Measurements from ENCODE around the gene ADO. TPM values are rescaled to one million over a fixed set of nuclear protein-coding genes. Genes with fewer than 3 reads are reported as not detected.

ADO gene
- total and polyA plus RNA-seq, 9 of the 15 experiments (the other 6 are each of a cell fraction or from before 2014, with no cell fraction given) = 3.0 to 20.0 (median 16.1) TPM

DNA sequence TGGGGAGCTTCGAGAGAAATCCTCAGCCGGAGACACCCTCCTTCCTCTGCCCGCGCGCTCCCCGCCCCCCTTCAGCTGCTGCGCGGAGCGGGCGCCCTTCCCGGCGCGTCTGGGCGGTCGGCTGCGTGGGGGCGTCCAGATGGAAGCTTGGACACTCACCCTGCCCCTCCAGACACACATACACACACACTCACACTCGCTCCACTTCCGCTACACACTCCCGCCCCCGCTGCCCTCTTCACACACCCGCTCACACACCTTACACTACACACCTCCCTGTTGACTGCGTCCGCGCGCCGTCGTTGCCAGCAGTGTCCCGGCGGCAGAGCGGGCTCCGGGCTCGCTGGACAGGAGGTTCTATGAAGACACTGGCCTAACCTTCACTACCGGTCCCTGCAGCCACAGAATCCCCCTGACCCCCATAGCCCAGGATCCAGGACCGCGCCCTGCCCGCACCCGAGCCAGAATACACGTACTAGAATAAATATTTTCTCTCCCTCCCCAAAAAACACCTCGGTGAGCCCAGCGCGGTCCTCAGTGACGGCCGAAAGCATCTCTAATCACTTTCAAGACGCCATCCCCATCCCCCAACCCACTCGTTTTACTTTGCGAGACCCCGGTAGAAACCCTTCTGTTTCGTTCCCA, 12.7 kb downstream of the ADO start (continued):
- TF ChIP-seq, protein P1, sequence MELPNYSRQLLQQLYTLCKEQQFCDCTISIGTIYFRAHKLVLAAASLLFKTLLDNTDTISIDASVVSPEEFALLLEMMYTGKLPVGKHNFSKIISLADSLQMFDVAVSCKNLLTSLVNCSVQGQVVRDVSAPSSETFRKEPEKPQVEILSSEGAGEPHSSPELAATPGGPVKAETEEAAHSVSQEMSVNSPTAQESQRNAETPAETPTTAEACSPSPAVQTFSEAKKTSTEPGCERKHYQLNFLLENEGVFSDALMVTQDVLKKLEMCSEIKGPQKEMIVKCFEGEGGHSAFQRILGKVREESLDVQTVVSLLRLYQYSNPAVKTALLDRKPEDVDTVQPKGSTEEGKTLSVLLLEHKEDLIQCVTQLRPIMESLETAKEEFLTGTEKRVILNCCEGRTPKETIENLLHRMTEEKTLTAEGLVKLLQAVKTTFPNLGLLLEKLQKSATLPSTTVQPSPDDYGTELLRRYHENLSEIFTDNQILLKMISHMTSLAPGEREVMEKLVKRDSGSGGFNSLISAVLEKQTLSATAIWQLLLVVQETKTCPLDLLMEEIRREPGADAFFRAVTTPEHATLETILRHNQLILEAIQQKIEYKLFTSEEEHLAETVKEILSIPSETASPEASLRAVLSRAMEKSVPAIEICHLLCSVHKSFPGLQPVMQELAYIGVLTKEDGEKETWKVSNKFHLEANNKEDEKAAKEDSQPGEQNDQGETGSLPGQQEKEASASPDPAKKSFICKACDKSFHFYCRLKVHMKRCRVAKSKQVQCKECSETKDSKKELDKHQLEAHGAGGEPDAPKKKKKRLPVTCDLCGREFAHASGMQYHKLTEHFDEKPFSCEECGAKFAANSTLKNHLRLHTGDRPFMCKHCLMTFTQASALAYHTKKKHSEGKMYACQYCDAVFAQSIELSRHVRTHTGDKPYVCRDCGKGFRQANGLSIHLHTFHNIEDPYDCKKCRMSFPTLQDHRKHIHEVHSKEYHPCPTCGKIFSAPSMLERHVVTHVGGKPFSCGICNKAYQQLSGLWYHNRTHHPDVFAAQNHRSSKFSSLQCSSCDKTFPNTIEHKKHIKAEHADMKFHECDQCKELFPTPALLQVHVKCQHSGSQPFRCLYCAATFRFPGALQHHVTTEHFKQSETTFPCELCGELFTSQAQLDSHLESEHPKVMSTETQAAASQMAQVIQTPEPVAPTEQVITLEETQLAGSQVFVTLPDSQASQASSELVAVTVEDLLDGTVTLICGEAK (IDR thresholded peaks at IDR 0.05) = peak; percentile 56; the same call in 1 of the 2 replicates
- TF ChIP-seq, protein P1 (CRISPR knock-in tag; IDR thresholded peaks at IDR 0.05) = no peak
- TF ChIP-seq MYC (IDR thresholded peaks at IDR 0.05; ENCODE audit: low read depth, low read length) (no peak), MYC (CRISPR knock-in tag; IDR thresholded peaks at IDR 0.05; ENCODE audit: borderline replicate concordance, low read depth) (no peak), ARID2 (IDR thresholded peaks at IDR 0.05) (peak; percentile 34; the same call in 1 of the 2 replicates), SAP30 (IDR thresholded peaks at IDR 0.05; ENCODE audit: borderline replicate concordance, insufficient read depth, low read depth, low read length, poor library complexity, severe bottlenecking) (peak; percentile 44)
- TF ChIP-seq, protein P2, sequence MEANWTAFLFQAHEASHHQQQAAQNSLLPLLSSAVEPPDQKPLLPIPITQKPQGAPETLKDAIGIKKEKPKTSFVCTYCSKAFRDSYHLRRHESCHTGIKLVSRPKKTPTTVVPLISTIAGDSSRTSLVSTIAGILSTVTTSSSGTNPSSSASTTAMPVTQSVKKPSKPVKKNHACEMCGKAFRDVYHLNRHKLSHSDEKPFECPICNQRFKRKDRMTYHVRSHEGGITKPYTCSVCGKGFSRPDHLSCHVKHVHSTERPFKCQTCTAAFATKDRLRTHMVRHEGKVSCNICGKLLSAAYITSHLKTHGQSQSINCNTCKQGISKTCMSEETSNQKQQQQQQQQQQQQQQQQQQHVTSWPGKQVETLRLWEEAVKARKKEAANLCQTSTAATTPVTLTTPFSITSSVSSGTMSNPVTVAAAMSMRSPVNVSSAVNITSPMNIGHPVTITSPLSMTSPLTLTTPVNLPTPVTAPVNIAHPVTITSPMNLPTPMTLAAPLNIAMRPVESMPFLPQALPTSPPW (CRISPR knock-in tag; IDR thresholded peaks at IDR 0.05) = peak; percentile 58

Measured in K562 (cell line).